Pancreas (tissue), 10 donors: ENCODE measurements around the gene APBB2. TPM values are rescaled to one million over a fixed set of nuclear protein-coding genes. Genes with fewer than 3 reads are reported as not detected.

Source experiments
- ATAC-seq, 4 donors: fragments of 200-7000 bp; cut with Tn5 transposase; one replicate each; pipeline versions ENCODE4 v1.8.0 to v1.9.1; 2020; ENCODE audit warnings: mild to moderate bottlenecking in 4 of 4, moderate library complexity in 4 of 4
- DNase-seq, 6 donors: peaks; one replicate each; pipeline ENCODE4 v3.0.0-alpha.2; 2020
- FAIRE-seq: peaks from 2 replicates; lab custom pipeline; 2012; peaks lifted over from hg19 to GRCh38; lab: Jason Lieb, UNC
- H3K27ac ChIP-seq, 4 donors: fragments of 200-600 bp; sonication (generic); 1 replicate in 3 of 4; 2 replicates in 1 of 4; pipeline versions ENCODE4 v1.5.0 to v1.8.0; 2020
- H3K27me3 ChIP-seq, 4 donors: fragments of 200-600 bp; one replicate each; pipeline ENCODE4 v1.8.0; 2021
- H3K36me3 ChIP-seq, 3 donors: fragments of 200-600 bp; sonication (generic) in 1 of 3; one replicate each; pipeline versions ENCODE4 v1.5.0 to v1.8.0; 2020 to 2021
- H3K4me1 ChIP-seq, 3 donors: fragments of 200-600 bp; one replicate each; pipeline ENCODE4 v1.8.0; 2021
- H3K4me3 ChIP-seq, 4 donors: fragments of 200-600 bp; sonication (generic) in 2 of 4; one replicate each; pipeline versions ENCODE4 v1.5.0 to v1.8.0; 2020 to 2021
- H3K9me3 ChIP-seq, 4 donors: fragments of 200-600 bp; one replicate each; pipeline ENCODE4 v1.8.0; 2021
- CTCF ChIP-seq, 4 donors: fragments of 200-600 bp; sonication (generic) in 3 of 4; IDR thresholded peaks; one replicate each; pipeline versions ENCODE4 v1.5.0 to v1.8.0; 2021; ENCODE audit warnings: antibody characterized with exemption in 4 of 4
- WGBS, 2 donors: extraction: QIAGEN DNeasy Blood & Tissue Kit; methylation state at CpG; one replicate each; pipeline ENCODE4 v1.1.7; 2013; 5-methylcytosine and 5-hydroxymethylcytosine counted together
- intact Hi-C, 3 donors: fragments of 100-400 bp; cut with DNase I; formaldehyde crosslinking; loops; one replicate each; pipeline versions ENCODE4 v1.11.1 to v1.14.2; 2022
- polyA plus RNA-seq, 2 donors: library from polyadenylated mRNA; stranded (reverse); fragments of 200-250 nt; gene quantifications; one replicate each; pipeline ENCODE4 v1.2.3, GENCODE V29; 2013
- total RNA-seq, 6 donors: library from RNA; stranded (reverse); fragmentation: NEBNext Ultra II Directional in 4 of 6; extraction: Animal tissue kit (Norgen Biotek cat#: 25700) in 4 of 6; gene quantifications; one replicate each; pipeline versions ENCODE4 v1.2.1 to v1.2.4, GENCODE V29; 2021 to 2023
- donor health status: healthy with polysubstance abuse.
- donor health status: DM: no; HTN: no; CAD: no; lungs with moderate emphysema.
- donor health status: DM: no; HTN: no; CAD: no.
- donor health status: control.
- donor health status: control.
- donor health status: Bipolar disorder and iron deficiency.
- donor health status: DM: yes; HTN: yes; CAD: no.
- donor health status: DM: no; HTN: no; CAD: no.
- donor health status: DM: no; HTN: no; CAD: no.
- donor health status: DM: yes; HTN: yes; CAD: no.

The APBB2 gene
- total and polyA plus RNA-seq, 8 donors = 9.1 to 21.6 (median 11.5) TPM

DNA sequence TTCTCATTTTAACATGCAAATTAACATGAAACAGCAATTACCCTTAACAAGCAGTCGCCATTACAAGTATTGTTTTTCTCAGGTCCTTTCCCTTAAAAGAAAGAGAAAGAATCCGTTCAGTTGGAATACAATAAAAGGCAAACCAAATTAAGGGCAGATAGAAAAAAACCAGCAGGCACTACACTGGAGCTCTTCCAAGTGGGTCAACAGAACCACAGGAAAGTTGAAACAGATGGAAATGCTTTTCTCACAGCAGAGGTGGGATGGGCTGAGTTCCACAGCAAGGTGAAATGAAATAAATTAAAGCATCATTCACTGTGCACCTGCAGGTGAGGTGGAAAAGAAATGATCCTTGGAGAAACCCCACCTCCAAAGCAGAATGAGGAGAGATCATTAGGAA, 102.6 kb downstream of the APBB2 start:
- DNase-seq = no peak
- FAIRE-seq = no peak
- no peaks in the 10 kb centered on the region for H3K27me3 ChIP-seq
- WGBS, 2 donors = 81 to 87% methylated on average over 2 of the region's 2 CpGs
- ATAC-seq = no peak
- no peak for TF ChIP-seq CTCF (IDR thresholded peaks at IDR 0.05)
- no peaks in the 10 kb centered on the region for H3K4me1 ChIP-seq
- no peak overlapping the region for H3K27ac ChIP-seq
- no peak overlapping the region for H3K4me3 ChIP-seq
- intact Hi-C loops = no loop called here
- no peaks in the 10 kb centered on the region for H3K36me3 ChIP-seq
- H3K9me3 ChIP-seq = no peaks in the 10 kb centered on the region

- no peaks in the 10 kb centered on the region for H3K36me3 ChIP-seq
- DNase-seq = no peak
These were observed 104.3 kb downstream of the APBB2 start for GRCh38 chr4:41110050-41110449.

DNA sequence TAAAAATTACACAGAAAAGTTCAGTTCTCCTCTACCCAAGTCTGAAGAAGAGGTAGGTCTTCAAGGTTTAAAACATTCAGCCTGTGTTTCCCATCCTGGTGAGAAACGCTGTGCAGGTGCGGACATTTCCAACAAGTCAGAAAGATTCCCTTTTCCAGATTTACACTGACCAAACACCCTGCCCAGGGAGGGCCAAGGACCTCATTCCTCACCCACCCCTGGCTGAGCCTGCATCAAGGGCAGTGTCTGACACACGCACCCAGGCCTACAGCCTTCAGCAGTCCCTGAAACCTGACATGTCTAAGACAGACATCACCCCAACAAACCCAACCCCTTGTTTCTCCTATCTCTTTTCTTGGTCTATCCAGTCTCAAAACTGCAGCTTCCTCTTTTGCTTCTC, 105.9 kb downstream of the APBB2 start:
- DNase-seq = no peak
- intact Hi-C loops = no loop called here
- no peaks in the 10 kb centered on the region for H3K4me1 ChIP-seq
- H3K9me3 ChIP-seq = no peaks in the 10 kb centered on the region
- no peaks in the 10 kb centered on the region for H3K36me3 ChIP-seq
- H3K27ac ChIP-seq = no peak overlapping the region
- no peaks in the 10 kb centered on the region for H3K27me3 ChIP-seq
- no peak for TF ChIP-seq CTCF (IDR thresholded peaks at IDR 0.05)
- no peak overlapping the region for H3K4me3 ChIP-seq
- FAIRE-seq = no peak
- no peak for ATAC-seq
- 92 to 96% methylated on average over 3 of the region's 3 CpGs for WGBS, 2 donors

More at GRCh38 chr4:41110050-41110449, 104.3 kb downstream of the APBB2 start:
- Histone ChIP-seq H3K27ac (no peak overlapping the region), H3K4me1 (no peaks in the 10 kb centered on the region), H3K27me3 (no peaks in the 10 kb centered on the region), H3K9me3 (no peaks in the 10 kb centered on the region), H3K4me3 (no peak overlapping the region)
- ATAC-seq (no peak), FAIRE-seq (no peak)
- intact Hi-C loops = no loop called here
- TF ChIP-seq CTCF (IDR thresholded peaks at IDR 0.05) = no peak
- WGBS, 2 donors = 89 to 91% methylated on average over 9 of the region's 9 CpGs

GRCh38 chr4:41106694-41107419, 107.5 kb downstream of the APBB2 start:
- Histone ChIP-seq H3K9me3 (no peaks in the 10 kb centered on the region), H3K36me3 (no peaks in the 10 kb centered on the region), H3K4me3 (no peak overlapping the region), H3K27ac (no peak overlapping the region), H3K4me1 (no peaks in the 10 kb centered on the region), H3K27me3 (no peaks in the 10 kb centered on the region)
- DNase-seq = no peak
- TF ChIP-seq CTCF (IDR thresholded peaks at IDR 0.05) = no peak
- WGBS, 2 donors = 96 to 100% methylated on average over 7 of the region's 7 CpGs
- ATAC-seq = no peak
- no peak for FAIRE-seq
- intact Hi-C loops = no loop called here

GRCh38 chr4:41106081-41106480, 108.3 kb downstream of the APBB2 start:
- Histone ChIP-seq H3K36me3 (no peaks in the 10 kb centered on the region), H3K9me3 (no peaks in the 10 kb centered on the region), H3K4me3 (no peak overlapping the region), H3K27me3 (no peaks in the 10 kb centered on the region), H3K4me1 (no peaks in the 10 kb centered on the region), H3K27ac (no peak overlapping the region)
- intact Hi-C loops = no loop called here
- ATAC-seq = no peak
- TF ChIP-seq CTCF (IDR thresholded peaks at IDR 0.05) = no peak
- no peak for FAIRE-seq
- no peak for DNase-seq
